HG03457 (cell line): ENCODE results near the gene LRR1.
A peak's percentile ranks its signal among the peaks of the same experiment; 100 is the strongest.
"Not testable (repeated sequence)": the region's sequence is repeated elsewhere in the genome, so short reads cannot be mapped to it uniquely, and the experiment has no call there.

ENCODE experiments used
- ATAC-seq: cut with Tn5 transposase; IDR thresholded peaks from one replicate; pipeline ENCODE4 v1.9.1; 2021; ENCODE audit warnings: moderate number of reproducible peaks; ENCODE audit not compliant: unreplicated experiment

LRR1 gene

GRCh38 chr14:49598485-49599300 is at the start of gene LRR1:
Gene LRR1, plus strand, starts transcription at chr14:49598940. Its CDS starts 81 bp downstream, at chr14:49599021.
- ATAC-seq: peak; percentile 43

GRCh38 chr14:49549446-49549845 is 49.3 kb upstream of the LRR1 start:
- ATAC-seq: no peak

- no peak for ATAC-seq
Measured at GRCh38 chr14:49549881-49550280, 48.9 kb upstream of the LRR1 start.

- no peak for ATAC-seq
Measured at GRCh38 chr14:49550286-49551184, 48.2 kb upstream of the LRR1 start.

- no peak for ATAC-seq
Measured at GRCh38 chr14:49551569-49551968, 47.2 kb upstream of the LRR1 start.

GRCh38 chr14:49553106-49553505 is 45.6 kb upstream of the LRR1 start:
- ATAC-seq: no peak

- no peak for ATAC-seq
Measured at GRCh38 chr14:49553892-49554291, 44.8 kb upstream of the LRR1 start.

- no peak for ATAC-seq
Measured at GRCh38 chr14:49559979-49560768, 38.6 kb upstream of the LRR1 start.

GRCh38 chr14:49566714-49567113 is 32.0 kb upstream of the LRR1 start:
- no peak for ATAC-seq

- no peak for ATAC-seq
Measured at GRCh38 chr14:49569281-49569680, 29.5 kb upstream of the LRR1 start.

GRCh38 chr14:49574038-49574437 is 24.7 kb upstream of the LRR1 start:
- no peak for ATAC-seq

GRCh38 chr14:49578141-49578540 is 20.6 kb upstream of the LRR1 start:
- no peak for ATAC-seq

GRCh38 chr14:49579841-49580240 is 18.9 kb upstream of the LRR1 start:
- ATAC-seq: no peak

GRCh38 chr14:49581209-49582112 is 17.3 kb upstream of the LRR1 start:
- ATAC-seq: no peak

- no peak for ATAC-seq
Measured at GRCh38 chr14:49582113-49582977, 16.4 kb upstream of the LRR1 start.

GRCh38 chr14:49583629-49584028 is 15.1 kb upstream of the LRR1 start:
- ATAC-seq: no peak

- no peak for ATAC-seq
Measured at GRCh38 chr14:49584058-49584457, 14.7 kb upstream of the LRR1 start.

GRCh38 chr14:49584981-49585640 is 13.6 kb upstream of the LRR1 start:
- not testable (repeated sequence) for ATAC-seq
